Testis (tissue), 2 donors: ENCODE results near the gene DENND1C.

Experiments
- POLR2A ChIP-seq: fragments of 450-650 bp; IDR thresholded peaks from one replicate; pipeline ENCODE4 v1.6.1; 2017; ENCODE audit warnings: antibody characterized with exemption, mild to moderate bottlenecking, moderate library complexity
- TF ChIP-seq, protein P1 (sequence below), 3 experiments: fragments of 450-650 bp in 2 of 3; fragments of 200-600 bp in 1 of 3; sonication (generic) in 1 of 3; IDR thresholded peaks; one replicate each; pipeline ENCODE4 v1.5.1; 2016 to 2019; ENCODE audit warnings: antibody characterized with exemption in 3 of 3, mild to moderate bottlenecking in 2 of 3, moderate library complexity in 1 of 3

DNA sequence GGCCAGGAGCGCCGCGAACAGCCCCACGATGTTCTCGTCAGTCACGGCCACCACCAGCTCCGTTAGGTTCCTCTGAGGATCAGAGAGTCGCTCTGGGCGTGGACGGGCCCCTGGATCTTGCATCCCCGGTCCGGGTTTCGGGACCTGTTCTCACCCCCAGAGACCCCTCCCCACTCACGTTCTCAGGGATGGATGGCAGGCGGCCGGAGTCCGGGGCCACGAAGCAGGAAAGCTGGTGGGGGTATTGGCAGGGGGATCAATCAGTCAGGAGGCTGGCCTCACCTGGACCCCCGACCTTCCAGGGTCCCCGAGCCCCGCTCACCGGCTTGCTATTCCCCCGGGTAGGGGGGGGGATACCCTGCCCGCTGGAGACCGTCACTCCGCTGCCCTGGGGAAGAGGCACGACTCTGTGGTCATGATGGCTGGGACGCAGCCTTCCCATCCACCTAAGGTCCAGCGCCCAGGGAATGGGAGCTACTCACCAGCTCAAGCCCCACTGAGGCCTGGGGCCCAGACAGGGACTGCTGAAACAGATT is 4.6 kb downstream of the DENND1C start:
- TF ChIP-seq, protein P1, sequence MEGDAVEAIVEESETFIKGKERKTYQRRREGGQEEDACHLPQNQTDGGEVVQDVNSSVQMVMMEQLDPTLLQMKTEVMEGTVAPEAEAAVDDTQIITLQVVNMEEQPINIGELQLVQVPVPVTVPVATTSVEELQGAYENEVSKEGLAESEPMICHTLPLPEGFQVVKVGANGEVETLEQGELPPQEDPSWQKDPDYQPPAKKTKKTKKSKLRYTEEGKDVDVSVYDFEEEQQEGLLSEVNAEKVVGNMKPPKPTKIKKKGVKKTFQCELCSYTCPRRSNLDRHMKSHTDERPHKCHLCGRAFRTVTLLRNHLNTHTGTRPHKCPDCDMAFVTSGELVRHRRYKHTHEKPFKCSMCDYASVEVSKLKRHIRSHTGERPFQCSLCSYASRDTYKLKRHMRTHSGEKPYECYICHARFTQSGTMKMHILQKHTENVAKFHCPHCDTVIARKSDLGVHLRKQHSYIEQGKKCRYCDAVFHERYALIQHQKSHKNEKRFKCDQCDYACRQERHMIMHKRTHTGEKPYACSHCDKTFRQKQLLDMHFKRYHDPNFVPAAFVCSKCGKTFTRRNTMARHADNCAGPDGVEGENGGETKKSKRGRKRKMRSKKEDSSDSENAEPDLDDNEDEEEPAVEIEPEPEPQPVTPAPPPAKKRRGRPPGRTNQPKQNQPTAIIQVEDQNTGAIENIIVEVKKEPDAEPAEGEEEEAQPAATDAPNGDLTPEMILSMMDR (IDR thresholded peaks at IDR 0.05): no peak
- no peak for TF ChIP-seq POLR2A
